Non-pigmented ciliary epithelial cell (primary cell): Measurements from ENCODE around the gene PRKCE.
"Not testable (repeated sequence)": the region's sequence is repeated elsewhere in the genome, so short reads cannot be mapped to it uniquely, and the experiment has no call there.

Source experiments
- DNase-seq: peaks from one replicate; pipeline ENCODE4 v3.0.0-alpha.2; 2010; ENCODE audit warnings: low read depth

The PRKCE gene

GRCh38 chr2:45909677-45910191 lies 258.3 kb downstream of the PRKCE start:
- no peak for DNase-seq

GRCh38 chr2:45910473-45911060 lies 259.1 kb downstream of the PRKCE start:
- no peak for DNase-seq

GRCh38 chr2:45911538-45911937 lies 260.1 kb downstream of the PRKCE start:
- no peak for DNase-seq

- DNase-seq: no peak
Measured at GRCh38 chr2:45912109-45912508, 260.6 kb downstream of the PRKCE start.

- no peak for DNase-seq
Measured at GRCh38 chr2:45913539-45913938, 262.1 kb downstream of the PRKCE start.

- DNase-seq: no peak
Measured at GRCh38 chr2:45915523-45915922, 264.0 kb downstream of the PRKCE start.

GRCh38 chr2:45917561-45918176 lies 266.2 kb downstream of the PRKCE start:
- DNase-seq: not testable (repeated sequence)

- DNase-seq: no peak
Measured at GRCh38 chr2:45918463-45919159, 267.1 kb downstream of the PRKCE start.

- no peak for DNase-seq
Measured at GRCh38 chr2:45919160-45919650, 267.7 kb downstream of the PRKCE start.

GRCh38 chr2:45919711-45920111 lies 268.2 kb downstream of the PRKCE start:
- no peak for DNase-seq

GRCh38 chr2:45921921-45922320 lies 270.4 kb downstream of the PRKCE start:
- DNase-seq: no peak

GRCh38 chr2:45922577-45922988 lies 271.1 kb downstream of the PRKCE start:
- no peak for DNase-seq

GRCh38 chr2:45923701-45924100 lies 272.2 kb downstream of the PRKCE start:
- no peak for DNase-seq

- DNase-seq: no peak
Measured at GRCh38 chr2:45925026-45925425, 273.6 kb downstream of the PRKCE start.

GRCh38 chr2:45925636-45926366 lies 274.3 kb downstream of the PRKCE start:
- DNase-seq: no peak

GRCh38 chr2:45928946-45929345 lies 277.5 kb downstream of the PRKCE start:
- DNase-seq: no peak

GRCh38 chr2:45929674-45930395 lies 278.4 kb downstream of the PRKCE start:
- DNase-seq: no peak

GRCh38 chr2:45930396-45930792 lies 278.9 kb downstream of the PRKCE start:
- DNase-seq: no peak

GRCh38 chr2:45932278-45932975 lies 281.0 kb downstream of the PRKCE start:
- DNase-seq: no peak

- DNase-seq: peak; percentile 96
Measured at GRCh38 chr2:45935791-45936622, 284.5 kb downstream of the PRKCE start.
